ENCODE data around the gene WDFY4.

- TF ChIP-seq KMT2A (CRISPR knock-in tag; IDR thresholded peaks at IDR 0.05) (no peak), CBFB (CRISPR knock-in tag; IDR thresholded peaks at IDR 0.05) (no peak), ZNF264 (CRISPR knock-in tag; IDR thresholded peaks at IDR 0.05) (no peak), CTCF (CRISPR knock-in tag; IDR thresholded peaks at IDR 0.05) (no peak), PHF5A (CRISPR knock-in tag; IDR thresholded peaks at IDR 0.05; ENCODE audit: low read depth, unreplicated experiment) (no peak), ZNF317 (CRISPR knock-in tag; IDR thresholded peaks at IDR 0.05) (no peak), SUZ12 (IDR thresholded peaks at IDR 0.05; ENCODE audit: low read depth, low read length) (no peak), REPIN1 (CRISPR knock-in tag; IDR thresholded peaks at IDR 0.05; ENCODE audit: borderline replicate concordance, low read depth) (no peak), CEBPG (CRISPR knock-in tag; IDR thresholded peaks at IDR 0.05) (no peak), SOX6 (IDR thresholded peaks at IDR 0.05) (no peak), SOX6 (CRISPR knock-in tag; IDR thresholded peaks at IDR 0.05) (peak; percentile 31; the same call in 1 of the 2 replicates), KLF15 (CRISPR knock-in tag; IDR thresholded peaks at IDR 0.05; ENCODE audit: borderline replicate concordance) (no peak), JUND (CRISPR knock-in tag; IDR thresholded peaks at IDR 0.05) (no peak), KDM1A (CRISPR knock-in tag; IDR thresholded peaks at IDR 0.05) (no peak)
Measured at GRCh38 chr10:48804740-48805182, 120.1 kb downstream of the WDFY4 start.

All from HepG2 (cell line).